Chondrocyte (in vitro differentiated cells): ENCODE data around the gene SCMH1. TPM values are rescaled to one million over a fixed set of nuclear protein-coding genes. Genes with fewer than 3 reads are reported as not detected.
A peak's percentile ranks its signal among the peaks of the same experiment; 100 is the strongest.

ENCODE experiments used
- DNase-seq: peaks from one replicate; pipeline ENCODE4 v3.0.0; 2021; ENCODE audit warnings: mixed read lengths, low spot score
- H3K27ac Mint-ChIP-seq: one replicate; pipeline ENCODE4 v1.8.0; 2021; ENCODE audit warnings: mild to moderate bottlenecking, moderate library complexity, mixed read lengths; ENCODE audit not compliant: unreplicated experiment
- H3K27me3 Mint-ChIP-seq: 2 replicates; pipeline ENCODE4 v1.8.0; 2021; ENCODE audit warnings: low read depth, mixed read lengths
- H3K36me3 Mint-ChIP-seq: 2 replicates; pipeline ENCODE4 v1.8.0; 2021; ENCODE audit warnings: low read depth, mixed read lengths
- H3K4me1 Mint-ChIP-seq: 2 replicates; pipeline ENCODE4 v1.8.0; 2021; ENCODE audit warnings: low read depth, mild to moderate bottlenecking, mixed read lengths
- H3K4me3 Mint-ChIP-seq: one replicate; pipeline ENCODE4 v1.8.0; 2021; ENCODE audit warnings: mild to moderate bottlenecking, moderate library complexity, mixed read lengths; ENCODE audit not compliant: unreplicated experiment
- H3K9me3 Mint-ChIP-seq: 2 replicates; pipeline ENCODE4 v1.8.0; 2021; ENCODE audit warnings: low read depth, mixed read lengths
- total RNA-seq: library from RNA; stranded (reverse); gene quantifications from 3 replicates; pipeline ENCODE4 v1.2.1, GENCODE V29; 2021
- TF ChIP-seq, protein P1 (sequence below): fragments of 200-600 bp; sonication (generic); IDR thresholded peaks from 2 replicates; pipeline ENCODE4 v1.5.0; 2021; ENCODE audit warnings: antibody characterized with exemption, mild to moderate bottlenecking, moderate library complexity

SCMH1 gene
- total RNA-seq, 1 donor from 2014 or later: 29.5 TPM

DNA sequence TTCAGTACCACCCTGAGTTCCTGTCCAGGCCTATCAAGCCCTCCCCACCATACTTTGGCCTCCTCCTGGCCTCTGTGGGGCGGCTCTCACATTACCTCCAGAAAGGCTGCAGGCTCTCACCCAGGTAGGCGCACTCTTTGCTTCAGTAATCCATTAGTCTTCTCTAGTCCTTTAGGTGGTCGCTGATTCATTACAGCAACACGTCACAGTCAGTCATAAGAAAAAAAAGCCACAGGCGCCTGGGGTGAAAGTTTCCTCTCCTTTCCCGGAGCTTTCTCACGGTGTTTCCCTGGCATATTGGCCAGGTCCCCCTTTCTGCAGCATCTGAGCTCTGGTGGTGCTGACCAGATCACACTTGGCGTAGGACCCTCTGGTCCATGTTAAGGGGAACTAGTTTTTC lies 232.6 kb downstream of the SCMH1 start:
- Mint-ChIP-seq H3K36me3 (peaks cover 61% of the 10 kb centered on the region), H3K27me3 (no peaks in the 10 kb centered on the region), H3K9me3 (no peaks in the 10 kb centered on the region), H3K27ac (no peak overlapping the region), H3K4me3 (no peak overlapping the region), H3K4me1 (no peaks in the 10 kb centered on the region)
- DNase-seq: no peak
- TF ChIP-seq, protein P1, sequence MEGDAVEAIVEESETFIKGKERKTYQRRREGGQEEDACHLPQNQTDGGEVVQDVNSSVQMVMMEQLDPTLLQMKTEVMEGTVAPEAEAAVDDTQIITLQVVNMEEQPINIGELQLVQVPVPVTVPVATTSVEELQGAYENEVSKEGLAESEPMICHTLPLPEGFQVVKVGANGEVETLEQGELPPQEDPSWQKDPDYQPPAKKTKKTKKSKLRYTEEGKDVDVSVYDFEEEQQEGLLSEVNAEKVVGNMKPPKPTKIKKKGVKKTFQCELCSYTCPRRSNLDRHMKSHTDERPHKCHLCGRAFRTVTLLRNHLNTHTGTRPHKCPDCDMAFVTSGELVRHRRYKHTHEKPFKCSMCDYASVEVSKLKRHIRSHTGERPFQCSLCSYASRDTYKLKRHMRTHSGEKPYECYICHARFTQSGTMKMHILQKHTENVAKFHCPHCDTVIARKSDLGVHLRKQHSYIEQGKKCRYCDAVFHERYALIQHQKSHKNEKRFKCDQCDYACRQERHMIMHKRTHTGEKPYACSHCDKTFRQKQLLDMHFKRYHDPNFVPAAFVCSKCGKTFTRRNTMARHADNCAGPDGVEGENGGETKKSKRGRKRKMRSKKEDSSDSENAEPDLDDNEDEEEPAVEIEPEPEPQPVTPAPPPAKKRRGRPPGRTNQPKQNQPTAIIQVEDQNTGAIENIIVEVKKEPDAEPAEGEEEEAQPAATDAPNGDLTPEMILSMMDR: no peak

DNA sequence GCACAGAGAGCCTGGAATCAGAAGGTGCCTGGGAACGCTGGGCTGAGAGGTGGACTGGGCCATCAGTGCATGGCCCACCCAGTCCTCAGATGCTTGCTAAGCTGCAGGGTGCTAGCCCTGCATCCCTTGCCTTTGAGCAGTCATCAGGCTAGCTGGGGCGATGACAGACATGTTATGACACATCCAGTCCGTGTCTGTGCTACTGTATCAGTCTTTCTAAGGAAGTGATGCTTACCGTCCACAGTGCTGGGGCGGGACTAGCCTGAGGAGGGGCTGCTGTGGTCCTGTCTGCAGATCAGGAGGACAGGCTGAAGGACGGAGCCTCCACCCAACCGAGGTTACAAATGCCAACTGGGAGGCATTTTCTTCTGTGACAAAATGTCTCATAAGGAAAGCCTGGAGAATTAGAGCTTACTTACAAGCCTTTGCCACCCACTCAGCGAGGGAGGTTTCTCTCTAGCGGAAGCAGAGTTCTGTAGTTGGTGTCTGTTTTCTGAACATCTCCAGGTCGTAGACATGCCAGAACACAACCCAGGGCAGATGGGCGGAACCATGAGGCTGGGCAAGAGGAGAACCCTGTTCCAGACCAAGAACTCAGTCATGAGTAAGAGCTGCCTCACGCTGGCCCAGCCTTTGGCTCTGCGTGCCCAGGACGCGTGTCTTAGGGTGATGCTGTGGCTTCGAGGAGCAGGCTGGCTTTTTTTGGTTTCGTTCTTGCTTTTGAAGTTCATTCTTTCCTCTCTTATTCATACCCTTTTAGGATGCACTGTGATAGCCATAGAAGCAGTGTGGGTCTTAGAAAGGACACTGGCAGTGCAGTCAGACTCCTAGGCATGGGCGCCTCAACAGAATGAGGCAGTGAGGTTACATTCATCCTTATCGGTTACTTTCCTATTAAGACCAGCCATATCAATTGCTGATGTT lies 234.9 kb downstream of the SCMH1 start:
- no peak for DNase-seq
- H3K27me3 Mint-ChIP-seq: no peaks in the 10 kb centered on the region

DNA sequence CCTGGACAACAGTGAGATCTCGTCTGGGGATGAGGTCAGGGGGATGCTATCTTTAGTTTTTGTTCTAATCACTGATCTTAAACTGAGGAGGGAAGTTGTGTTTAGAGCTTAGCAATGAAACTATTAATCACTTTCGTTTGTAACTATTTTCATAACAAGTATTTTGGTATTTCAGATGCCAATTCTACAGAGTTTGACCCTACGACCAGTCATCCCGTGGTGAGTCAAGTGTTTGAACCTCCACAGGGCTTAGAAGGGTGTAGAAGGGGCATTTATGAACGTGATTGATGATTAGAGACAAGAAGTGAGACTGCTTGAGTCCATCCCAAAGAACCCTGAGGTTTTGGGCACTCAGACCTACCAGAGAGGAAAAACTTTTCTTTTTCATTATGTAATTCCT lies 236.2 kb downstream of the SCMH1 start:
- peaks cover 60% of the 10 kb centered on the region for H3K36me3 Mint-ChIP-seq
- peaks cover 22% of the 10 kb centered on the region for H3K4me1 Mint-ChIP-seq
- H3K27me3 Mint-ChIP-seq: no peaks in the 10 kb centered on the region
- H3K4me3 Mint-ChIP-seq: no peak overlapping the region
- TF ChIP-seq, protein P1: no peak
- H3K9me3 Mint-ChIP-seq: no peaks in the 10 kb centered on the region
- no peak overlapping the region for H3K27ac Mint-ChIP-seq
- no peak for DNase-seq

More for the DNA sequence above, 234.9 kb downstream of the SCMH1 start:
- Mint-ChIP-seq H3K4me3 (no peak overlapping the region), H3K4me1 (peaks cover 18% of the 10 kb centered on the region), H3K36me3 (peaks cover 66% of the 10 kb centered on the region), H3K9me3 (no peaks in the 10 kb centered on the region), H3K27ac (no peak overlapping the region)
- TF ChIP-seq, protein P1: no peak

DNA sequence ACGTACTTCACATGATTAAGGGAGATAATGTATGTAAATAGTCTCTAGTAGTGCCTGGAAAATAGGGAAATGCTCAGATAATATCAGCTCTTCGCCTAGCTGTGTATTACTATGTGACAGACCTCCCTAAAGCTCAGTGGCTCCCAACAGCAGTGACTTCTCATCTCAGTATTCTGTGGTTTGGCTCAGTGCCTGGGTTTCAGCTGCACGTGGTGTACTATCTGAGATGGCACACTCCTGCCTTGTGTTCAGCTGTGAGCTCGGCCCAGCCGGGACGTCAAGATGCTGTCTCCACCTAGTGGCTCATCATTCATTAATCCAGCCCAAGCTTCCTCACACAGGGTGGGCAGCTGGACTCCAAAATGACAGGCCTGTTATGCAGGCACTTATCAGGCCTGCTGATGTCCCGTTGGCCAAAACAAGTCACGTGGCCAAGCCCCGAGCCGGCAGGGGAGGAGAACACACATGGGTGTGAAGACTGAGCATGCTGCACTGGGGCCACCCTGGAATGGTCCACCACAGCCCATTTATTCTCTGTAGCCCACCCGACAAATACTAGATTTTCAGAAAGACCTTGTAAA lies 238.4 kb downstream of the SCMH1 start:
- peak overlapping the region; percentile 77 for H3K27ac Mint-ChIP-seq
- no peak overlapping the region for H3K4me3 Mint-ChIP-seq
- TF ChIP-seq, protein P1: peak; percentile 84
- no peaks in the 10 kb centered on the region for H3K27me3 Mint-ChIP-seq
- H3K4me1 Mint-ChIP-seq: peaks cover 22% of the 10 kb centered on the region
- DNase-seq: no peak
- H3K9me3 Mint-ChIP-seq: no peaks in the 10 kb centered on the region
- peaks cover 64% of the 10 kb centered on the region for H3K36me3 Mint-ChIP-seq

DNA sequence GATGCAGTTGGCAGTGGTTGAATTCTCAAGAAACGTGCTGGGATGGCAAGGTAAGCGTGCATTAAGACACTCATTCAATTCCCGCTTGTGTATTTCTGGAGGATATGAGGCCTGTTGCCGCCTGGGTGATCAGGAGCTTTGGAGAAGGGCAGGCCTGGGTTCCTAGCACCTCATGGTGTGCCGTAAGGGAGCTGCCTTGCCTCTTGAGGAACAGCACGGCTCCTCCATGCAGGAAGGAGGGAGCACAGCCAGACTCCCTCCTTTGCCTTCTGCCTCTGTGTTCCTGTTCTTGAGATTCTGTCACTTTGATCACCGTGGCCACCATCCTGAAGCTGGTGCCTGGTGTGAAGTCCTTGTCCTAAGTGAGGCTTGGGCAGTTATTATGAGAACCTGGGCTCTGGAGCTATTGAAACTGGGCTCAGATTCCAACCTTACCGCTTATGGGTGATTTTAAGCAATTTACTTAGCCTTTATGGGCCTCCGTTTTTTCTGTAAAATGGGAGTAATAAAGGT lies 238.9 kb downstream of the SCMH1 start:
- Mint-ChIP-seq H3K4me3 (no peak overlapping the region), H3K4me1 (peaks cover 22% of the 10 kb centered on the region), H3K27me3 (no peaks in the 10 kb centered on the region), H3K36me3 (peaks cover 63% of the 10 kb centered on the region), H3K9me3 (no peaks in the 10 kb centered on the region), H3K27ac (peak overlapping the region; percentile 77)
- DNase-seq: no peak
- TF ChIP-seq, protein P1: no peak
